ENCODE measurements around the gene NMB.

NMB gene

GRCh38 chr15:84634228-84634837, 23.7 kb downstream of the NMB start:
- no peak for TF ChIP-seq CTCF (IDR thresholded peaks at IDR 0.05; ENCODE audit: insufficient read depth, low read length, poor library complexity, severe bottlenecking)
- Histone ChIP-seq H3K36me3 (ENCODE audit: control insufficient read depth, insufficient read depth, low read length) (peaks cover under 1% of the 10 kb centered on the region; the same call in 1 of the 2 replicates), H3K4me3 (replicated peaks; ENCODE audit: low read depth, low read length) (peak overlapping the region; percentile 65), H3K27me3 (replicated peaks; ENCODE audit: control insufficient read depth, insufficient read depth, low read length) (no peaks in the 10 kb centered on the region)
- no peak for DNase-seq (ENCODE audit: extremely low read depth, insufficient read length)

- no peak for TF ChIP-seq CTCF (IDR thresholded peaks at IDR 0.05; ENCODE audit: insufficient read depth, low read length, poor library complexity, severe bottlenecking)
- Histone ChIP-seq H3K27me3 (replicated peaks; ENCODE audit: control insufficient read depth, insufficient read depth, low read length) (no peaks in the 10 kb centered on the region), H3K4me3 (replicated peaks; ENCODE audit: low read depth, low read length) (peak overlapping the region; percentile 65), H3K36me3 (ENCODE audit: control insufficient read depth, insufficient read depth, low read length) (no peaks in the 10 kb centered on the region; the same call in 1 of the 2 replicates)
- peak; percentile 82 for DNase-seq (ENCODE audit: extremely low read depth, insufficient read length)
Measured at GRCh38 chr15:84633311-84634227, 24.4 kb downstream of the NMB start.

GRCh38 chr15:84631706-84632272, 26.2 kb downstream of the NMB start:
- no peaks in the 10 kb centered on the region for H3K27me3 ChIP-seq (replicated peaks; ENCODE audit: control insufficient read depth, insufficient read depth, low read length)
- DNase-seq (ENCODE audit: extremely low read depth, insufficient read length) = no peak
- H3K36me3 ChIP-seq (ENCODE audit: control insufficient read depth, insufficient read depth, low read length) = no peaks in the 10 kb centered on the region; the same call in 1 of the 2 replicates
- TF ChIP-seq CTCF (IDR thresholded peaks at IDR 0.05; ENCODE audit: insufficient read depth, low read length, poor library complexity, severe bottlenecking) = no peak
- peak overlapping the region; percentile 78 for H3K4me3 ChIP-seq (replicated peaks; ENCODE audit: low read depth, low read length)

- H3K4me3 ChIP-seq (replicated peaks; ENCODE audit: low read depth, low read length) = no peak overlapping the region
Measured at GRCh38 chr15:84629033-84629432, 29.0 kb downstream of the NMB start.

GRCh38 chr15:84625123-84625522, 32.9 kb downstream of the NMB start:
- no peak for TF ChIP-seq CTCF (IDR thresholded peaks at IDR 0.05; ENCODE audit: insufficient read depth, low read length, poor library complexity, severe bottlenecking)
- Histone ChIP-seq H3K4me3 (replicated peaks; ENCODE audit: low read depth, low read length) (no peak overlapping the region), H3K27me3 (replicated peaks; ENCODE audit: control insufficient read depth, insufficient read depth, low read length) (no peaks in the 10 kb centered on the region), H3K36me3 (ENCODE audit: control insufficient read depth, insufficient read depth, low read length) (peaks cover 6% of the 10 kb centered on the region)
- no peak for DNase-seq (ENCODE audit: extremely low read depth, insufficient read length)

More at GRCh38 chr15:84629033-84629432, 29.0 kb downstream of the NMB start:
- no peaks in the 10 kb centered on the region for H3K36me3 ChIP-seq (ENCODE audit: control insufficient read depth, insufficient read depth, low read length)
- no peak for TF ChIP-seq CTCF (IDR thresholded peaks at IDR 0.05; ENCODE audit: insufficient read depth, low read length, poor library complexity, severe bottlenecking)
- no peak for DNase-seq (ENCODE audit: extremely low read depth, insufficient read length)
- H3K27me3 ChIP-seq (replicated peaks; ENCODE audit: control insufficient read depth, insufficient read depth, low read length) = no peaks in the 10 kb centered on the region

Data from GM06990 (cell line).